K562 (cell line): ENCODE measurements around the gene NAP1L1. TPM values are rescaled to one million over a fixed set of nuclear protein-coding genes. Genes with fewer than 3 reads are reported as not detected.
A peak's percentile ranks its signal among the peaks of the same experiment; 100 is the strongest.

Experiments used
- ATAC-seq: fragments of 200-7000 bp; cut with Tn5 transposase; 3 replicates; pipeline ENCODE4 v1.9.1; 2020; ENCODE audit warnings: moderate library complexity
- BruUV-seq: library from RNA; stranded (reverse); fragments of 400-500 nt; replicated peaks from 2 replicates; lab custom pipeline; 2021; lab: Mats Ljungman, UMichigan
- CTCF ChIA-PET: fragments of 300-600 bp; formaldehyde crosslinking; extraction: SDS; loops from one replicate; lab custom pipeline; 2021; ENCODE audit warnings: low intra/inter-chr PET ratio; lab: Yijun Ruan, JAX
- POLR2A ChIA-PET: fragments of 300-600, 350-650 bp; sonication (Branson Sonifier 250); formaldehyde crosslinking; extraction: SDS; loops from one replicate; lab custom pipeline; 2021; ENCODE audit warnings: antibody characterized with exemption, inconsistent platforms; lab: Yijun Ruan, JAX
- DNase-seq, 4 experiments: peaks; one replicate each; pipeline versions ENCODE4 v3.0.0 to v3.0.0-alpha.2; 2011 to 2018; ENCODE audit warnings: low spot score in 3 of 4, mixed read lengths in 3 of 4; ENCODE audit errors: extremely low read depth in 1 of 4
- FAIRE-seq: peaks from 2 replicates; lab custom pipeline; 2011; peaks lifted over from hg19 to GRCh38; lab: Jason Lieb, UNC
- H2AFZ ChIP-seq: 2 replicates; pipeline ENCODE4 v1.6.0; 2011; ENCODE audit warnings: low read depth, low read length, control low read depth, inconsistent platforms
- H3K27ac ChIP-seq: fragments of 200-600 bp; 3 replicates; pipeline ENCODE4 v1.8.0; 2011; ENCODE audit warnings: low read depth, mild to moderate bottlenecking, control low read depth, inconsistent platforms, low read length, moderate library complexity, mixed read lengths; ENCODE audit errors: extremely low read depth
- H3K27me3 ChIP-seq, 2 experiments: fragments of 300-600 bp in 1 of 2; 2 replicates in 1 of 2; 3 replicates in 1 of 2; pipeline versions ENCODE4 v1.6.0 to v1.8.0; 2011; ENCODE audit warnings: inconsistent platforms in 2 of 2, low read length in 2 of 2, mild to moderate bottlenecking in 1 of 2, mixed read lengths in 1 of 2, moderate library complexity in 1 of 2; ENCODE audit not compliant: control insufficient read depth in 2 of 2, insufficient read depth in 2 of 2
- H3K36me3 ChIP-seq: fragments of 300-600 bp; 3 replicates; pipeline ENCODE4 v1.8.0; 2011; ENCODE audit warnings: mild to moderate bottlenecking, low read length, inconsistent platforms; ENCODE audit not compliant: control insufficient read depth, insufficient read depth
- H3K4me1 ChIP-seq, 2 experiments: fragments of 200-600 bp in 1 of 2; replicated peaks in 1 of 2; 2 replicates in 1 of 2; 3 replicates in 1 of 2; pipeline versions ENCODE4 v1.5.1 to v1.8.0; 2011; ENCODE audit warnings: inconsistent platforms in 2 of 2, low read length in 2 of 2, mild to moderate bottlenecking in 1 of 2, mixed read lengths in 1 of 2, moderate library complexity in 1 of 2; ENCODE audit not compliant: control insufficient read depth in 2 of 2, insufficient read depth in 2 of 2
- H3K4me2 ChIP-seq: 2 replicates; pipeline ENCODE4 v1.6.1; 2011; ENCODE audit warnings: low read length, control low read depth, inconsistent platforms, mixed read lengths; ENCODE audit not compliant: insufficient read depth
- H3K4me3 ChIP-seq: fragments of 200-600 bp; sonication (generic), shearing (Covaris generic); 2 replicates; pipeline ENCODE4 v1.5.1; 2016; ENCODE audit warnings: control low read depth, inconsistent platforms
- H3K79me2 ChIP-seq: fragments of 200-600 bp; 3 replicates; pipeline ENCODE4 v1.8.0; 2011; ENCODE audit warnings: low read length, inconsistent platforms; ENCODE audit not compliant: control insufficient read depth, insufficient read depth
- H3K9ac ChIP-seq, 2 experiments: 2 replicates each; pipeline versions ENCODE4 v1.6.0 to v1.6.1; 2011; ENCODE audit warnings: low read depth in 2 of 2, low read length in 2 of 2, control low read depth in 1 of 2, inconsistent platforms in 1 of 2, mild to moderate bottlenecking in 1 of 2, mixed read lengths in 1 of 2; ENCODE audit not compliant: insufficient read depth in 1 of 2
- H3K9me1 ChIP-seq: one replicate; pipeline ENCODE4 v1.6.0; 2011; ENCODE audit warnings: inconsistent platforms, mild to moderate bottlenecking, low read length, moderate library complexity; ENCODE audit not compliant: control insufficient read depth, insufficient read depth
- H3K9me3 ChIP-seq: replicated peaks from 2 replicates; pipeline ENCODE4 v1.5.1; 2011; ENCODE audit warnings: low read depth, low read length, inconsistent platforms; ENCODE audit not compliant: control insufficient read depth, insufficient read depth
- H4K20me1 ChIP-seq: replicated peaks from 2 replicates; pipeline ENCODE4 v1.6.1; 2011; ENCODE audit warnings: low read length, inconsistent platforms, mixed read lengths; ENCODE audit not compliant: control insufficient read depth, insufficient read depth
- ATF3 ChIP-seq, 2 experiments: fragments of 450-650 bp in 1 of 2; sonication (generic) in 1 of 2; formaldehyde crosslinking in 1 of 2; IDR thresholded peaks in 1 of 2; conservative IDR thresholded peaks in 1 of 2; 2 replicates each; pipeline versions ENCODE4 v1.6.1 to v1.8.1; 2016 to 2023; ENCODE audit warnings: mild to moderate bottlenecking in 2 of 2, moderate library complexity in 2 of 2, inconsistent platforms in 1 of 2, missing genetic modification reagents in 1 of 2
- CHD4 ChIP-seq: fragments of 200-600 bp; sonication (generic); IDR thresholded peaks from 3 replicates; pipeline ENCODE4 v1.6.1; 2012; ENCODE audit warnings: low read depth, mild to moderate bottlenecking, mixed read lengths, low read length, inconsistent platforms; ENCODE audit not compliant: insufficient read depth, insufficient replicate concordance, poor library complexity, severe bottlenecking
- ELF4 ChIP-seq: fragments of 450-650 bp; formaldehyde crosslinking; IDR thresholded peaks from 2 replicates; pipeline ENCODE4 v1.4.0; 2022; ENCODE audit warnings: missing genetic modification characterization
- GATAD2A ChIP-seq: fragments of 450-650 bp; IDR thresholded peaks from 2 replicates; pipeline ENCODE4 v1.6.1; 2017
- GATAD2B ChIP-seq: fragments of 450-650 bp; IDR thresholded peaks from 2 replicates; pipeline ENCODE4 v1.6.1; 2017; ENCODE audit warnings: mild to moderate bottlenecking, borderline replicate concordance
- GTF2A2 ChIP-seq: IDR thresholded peaks from 2 replicates; pipeline ENCODE4 v1.6.1; 2016; ENCODE audit warnings: mild to moderate bottlenecking, missing genetic modification characterization, missing compliant biosample characterization
- HIVEP1 ChIP-seq: fragments of 250-450 bp; sonication (Bioruptor Pico); IDR thresholded peaks from 2 replicates; pipeline ENCODE4 v1.4.0; 2020; ENCODE audit warnings: mild to moderate bottlenecking
- MNT ChIP-seq, 2 experiments: fragments of 450-650 bp; conservative IDR thresholded peaks; 2 replicates each; pipeline ENCODE4 v1.6.1; 2017; ENCODE audit warnings: mild to moderate bottlenecking in 2 of 2, moderate library complexity in 2 of 2
- NFE2L1 ChIP-seq: fragments of 450-650 bp; IDR thresholded peaks from 2 replicates; pipeline ENCODE4 v1.6.1; 2016; ENCODE audit warnings: missing genetic modification characterization, low read depth, mild to moderate bottlenecking, missing compliant biosample characterization, moderate library complexity, borderline replicate concordance
- NKRF ChIP-seq: fragments of 450-650 bp; IDR thresholded peaks from 2 replicates; pipeline ENCODE4 v1.6.1; 2016; ENCODE audit warnings: borderline replicate concordance
- TAF9B ChIP-seq: fragments of 450-650 bp; IDR thresholded peaks from 2 replicates; pipeline ENCODE4 v1.6.1; 2018; ENCODE audit warnings: mild to moderate bottlenecking; ENCODE audit not compliant: partially characterized antibody
- ZNF12 ChIP-seq: sonication (generic); formaldehyde crosslinking; IDR thresholded peaks from 2 replicates; pipeline ENCODE4 v1.4.0; 2020; ENCODE audit warnings: mild to moderate bottlenecking, missing genetic modification reagents
- in situ Hi-C: fragments of 300-500 bp; cut with MboI; formaldehyde crosslinking; loops from 4 replicates; pipeline ENCODE4 v1.15.0; 2018; ENCODE audit warnings: inconsistent platforms, mixed read lengths
- intact Hi-C: fragments of 100-400 bp; cut with micrococcal nuclease; formaldehyde crosslinking; loops from 2 replicates; pipeline ENCODE4 v1.14.2; 2022
- polyA plus RNA-seq, 8 experiments: library from polyadenylated mRNA; depleted of rRNA in 4 of 8; stranded (reverse) in 5 of 8; unstranded in 3 of 8; fragments of >200 nt; fragmentation: Nextera tagmentation in 2 of 8; fragmentation: Illumina TruSeq in 1 of 8; extraction: Ambion mirVana in 2 of 8; extraction: Trizol in 1 of 8; gene quantifications; 2 replicates each; pipeline versions ENCODE4 v1.2.1 to v1.2.3, GENCODE V29; 2011 to 2014; ENCODE audit warnings: inconsistent platforms in 1 of 8, missing spikeins in 1 of 8
- total RNA-seq, 7 experiments: library from RNA; depleted of rRNA in 6 of 7; stranded (reverse); fragments of >200 nt in 6 of 7; fragmentation: Illumina TruSeq in 2 of 7; extraction: Trizol in 2 of 7; gene quantifications; 2 replicates each; pipeline versions ENCODE4 v1.2.1 to v1.2.3, GENCODE V29; 2011 to 2021; ENCODE audit warnings: low replicate concordance in 1 of 7

The NAP1L1 gene
- total and polyA plus RNA-seq, 9 of the 15 experiments (the other 6 are each of a cell fraction or from before 2014, with no cell fraction given) = 287 to 747 (median 450) TPM

- peak in 1 of 2 experiments; percentile 83; a peak in 2 of 4 replicates for TF ChIP-seq MNT (conservative IDR thresholded peaks at IDR 0.05)
- 0 out of 2 replicates have a peak, but pooled peaks have one; percentile 35 for TF ChIP-seq GATAD2B
- TF ChIP-seq, all 486 proteins: peak for 12
These were observed 1.1 kb downstream of the NAP1L1 start (continued) for GRCh38 chr12:76083246-76083903.

- no peaks in the 10 kb centered on the region for H3K9me3 ChIP-seq
- H3K27ac ChIP-seq = peak overlapping the region; percentile 93; the same call in 2 of the 3 replicates
- peak overlapping the region; percentile 91; the same call in 1 of the 2 replicates for H3K4me3 ChIP-seq
- peaks cover 16 to 38% of the 10 kb centered on the region in 2 experiments for H3K4me1 ChIP-seq
- peak overlapping the region; percentile 80 for H3K4me2 ChIP-seq
- DNase-seq (no peak), FAIRE-seq (no peak), ATAC-seq (no peak)
- H3K36me3 ChIP-seq = peaks cover 56% of the 10 kb centered on the region
- ChIA-PET CTCF (no interaction called here), POLR2A (interaction anchor here (0.6 to 3.0 kb wide), 4 partner anchors 10 to 285 kb away, joined by 3 to 11 read pairs (median 4); no protein-coding TSS in a partner anchor)
- H3K9ac ChIP-seq = peak overlapping the region in 1 of 2 experiments; percentile 87; a peak in 2 of 4 replicates
- in situ Hi-C loops (no loop called here), intact Hi-C loops (loop anchor here (10.0 kb wide), 1 partner anchor 473 kb away; the partner anchor contains the start of gene OSBPL8)
- H3K27me3 ChIP-seq = no peaks in the 10 kb centered on the region
- H4K20me1 ChIP-seq = peaks cover 11% of the 10 kb centered on the region; the same call in 1 of the 2 replicates
- peaks cover 77% of the 10 kb centered on the region for H3K79me2 ChIP-seq
- BruUV-seq = no TSS peak
- no peaks in the 10 kb centered on the region for H3K9me1 ChIP-seq
- no peak overlapping the region for H2AFZ ChIP-seq
- TF ChIP-seq ELF4 (CRISPR knock-in tag) = no peak
- TF ChIP-seq CHD4 = no peak
- no peak for TF ChIP-seq GATAD2A
- peak; percentile 67; the same call in 1 of the 2 replicates for TF ChIP-seq NFE2L1 (tag)
- TF ChIP-seq GTF2A2 (tag) = no peak
- TF ChIP-seq HIVEP1 (CRISPR knock-in tag) = no peak
- TF ChIP-seq ATF3 (IDR thresholded peaks at IDR 0.05) = peak; percentile 75
- TF ChIP-seq ATF3 (CRISPR knock-in tag; conservative IDR thresholded peaks at IDR 0.05) = no peak
- no peak for TF ChIP-seq TAF9B
- TF ChIP-seq NKRF = no peak
- no peak for TF ChIP-seq ZNF12
These were observed 2.6 kb downstream of the NAP1L1 start for GRCh38 chr12:76081909-76082308.
